Upper lobe of right lung (tissue), 1 donor: ENCODE measurements around the gene TMC3. TPM values are rescaled to one million over a fixed set of nuclear protein-coding genes. Genes with fewer than 3 reads are reported as not detected.

ENCODE experiments used
- ATAC-seq: fragments of 200-7000 bp; cut with Tn5 transposase; one replicate; pipeline ENCODE4 v1.9.1; 2020; ENCODE audit warnings: mild to moderate bottlenecking, moderate library complexity
- DNase-seq: peaks from one replicate; pipeline ENCODE4 v3.0.0-alpha.2; 2020
- H3K27ac ChIP-seq: fragments of 200-600 bp; one replicate; pipeline ENCODE4 v1.8.0; 2022
- H3K27me3 ChIP-seq: fragments of 200-600 bp; one replicate; pipeline ENCODE4 v1.8.0; 2022; ENCODE audit warnings: mild to moderate bottlenecking
- H3K36me3 ChIP-seq: fragments of 200-600 bp; one replicate; pipeline ENCODE4 v1.8.0; 2022
- H3K4me1 ChIP-seq: fragments of 200-600 bp; one replicate; pipeline ENCODE4 v1.8.0; 2022
- H3K4me3 ChIP-seq: fragments of 200-600 bp; one replicate; pipeline ENCODE4 v1.8.0; 2022; ENCODE audit warnings: mild to moderate bottlenecking
- H3K9me3 ChIP-seq: fragments of 200-600 bp; one replicate; pipeline ENCODE4 v1.8.0; 2022
- CTCF ChIP-seq: fragments of 200-600 bp; IDR thresholded peaks from one replicate; pipeline ENCODE4 v1.8.0; 2022; ENCODE audit warnings: antibody characterized with exemption
- intact Hi-C: fragments of 100-400 bp; cut with DNase I; formaldehyde crosslinking; loops from one replicate; pipeline ENCODE4 v1.11.0; 2022
- total RNA-seq: library from RNA; stranded (reverse); fragmentation: NEBNext Ultra II Directional; extraction: Animal tissue kit (Norgen Biotek cat#: 25700); gene quantifications from one replicate; pipeline ENCODE4 v1.2.1, GENCODE V29; 2021
- donor health status: DM: no; HTN: yes; CAD: no; lungs with severe emphysema.

Gene TMC3
- total RNA-seq, 1 donor from 2014 or later = not detected

- DNase-seq = no peak
- TF ChIP-seq CTCF = no peak
- Histone ChIP-seq H3K27me3 (no peaks in the 10 kb centered on the region), H3K9me3 (no peaks in the 10 kb centered on the region), H3K4me3 (no peak overlapping the region), H3K4me1 (no peaks in the 10 kb centered on the region), H3K27ac (no peak overlapping the region), H3K36me3 (no peaks in the 10 kb centered on the region)
- no peak for ATAC-seq
- intact Hi-C loops = no loop called here
Measured at GRCh38 chr15:81363718-81364500, 10.1 kb downstream of the TMC3 start.

- no peak for TF ChIP-seq CTCF
- no peaks in the 10 kb centered on the region for H3K36me3 ChIP-seq
- H3K27me3 ChIP-seq = no peaks in the 10 kb centered on the region
- DNase-seq (no peak), ATAC-seq (no peak)
- H3K9me3 ChIP-seq = no peaks in the 10 kb centered on the region
- H3K27ac ChIP-seq = no peak overlapping the region
- H3K4me3 ChIP-seq = no peak overlapping the region
- intact Hi-C loops = no loop called here
- H3K4me1 ChIP-seq = no peaks in the 10 kb centered on the region
Measured at GRCh38 chr15:81363276-81363675, 10.7 kb downstream of the TMC3 start.

- Histone ChIP-seq H3K36me3 (no peaks in the 10 kb centered on the region), H3K4me3 (no peak overlapping the region), H3K27ac (no peak overlapping the region), H3K27me3 (no peaks in the 10 kb centered on the region), H3K9me3 (no peaks in the 10 kb centered on the region), H3K4me1 (no peaks in the 10 kb centered on the region)
- no peak for TF ChIP-seq CTCF
- ATAC-seq (no peak), DNase-seq (no peak)
- intact Hi-C loops = no loop called here
Measured at GRCh38 chr15:81362790-81363189, 11.2 kb downstream of the TMC3 start.

GRCh38 chr15:81361891-81362290 lies 12.1 kb downstream of the TMC3 start:
- ATAC-seq (no peak), DNase-seq (no peak)
- no peak overlapping the region for H3K27ac ChIP-seq
- H3K4me1 ChIP-seq = no peaks in the 10 kb centered on the region
- no peak overlapping the region for H3K4me3 ChIP-seq
- no peaks in the 10 kb centered on the region for H3K27me3 ChIP-seq
- no peak for TF ChIP-seq CTCF
- no peaks in the 10 kb centered on the region for H3K9me3 ChIP-seq
- H3K36me3 ChIP-seq = no peaks in the 10 kb centered on the region
- intact Hi-C loops = no loop called here

GRCh38 chr15:81360491-81360890 lies 13.5 kb downstream of the TMC3 start:
- no peaks in the 10 kb centered on the region for H3K27me3 ChIP-seq
- no peak for ATAC-seq
- H3K36me3 ChIP-seq = no peaks in the 10 kb centered on the region
- no peaks in the 10 kb centered on the region for H3K4me1 ChIP-seq
- no peaks in the 10 kb centered on the region for H3K9me3 ChIP-seq
- H3K27ac ChIP-seq = no peak overlapping the region
- no peak overlapping the region for H3K4me3 ChIP-seq
- intact Hi-C loops = no loop called here
- DNase-seq = no peak
- no peak for TF ChIP-seq CTCF

GRCh38 chr15:81358248-81358647 lies 15.8 kb downstream of the TMC3 start:
- intact Hi-C loops = no loop called here
- Histone ChIP-seq H3K36me3 (no peaks in the 10 kb centered on the region), H3K4me1 (no peaks in the 10 kb centered on the region), H3K9me3 (no peaks in the 10 kb centered on the region), H3K27me3 (no peaks in the 10 kb centered on the region), H3K4me3 (no peak overlapping the region), H3K27ac (no peak overlapping the region)
- no peak for ATAC-seq
- TF ChIP-seq CTCF = no peak
- DNase-seq = no peak
